B cell (primary cell): ENCODE results near the gene MND1. TPM values are rescaled to one million over a fixed set of nuclear protein-coding genes. Genes with fewer than 3 reads are reported as not detected.

Source experiments
- ATAC-seq: fragments of 200-7000 bp; cut with Tn5 transposase; one replicate; pipeline ENCODE4 v1.10.0; 2021; ENCODE audit warnings: low read depth, mild to moderate bottlenecking, moderate number of reproducible peaks, moderate library complexity
- CTCF ChIA-PET: fragments of 350-600 bp; sonication (Branson Sonifier 250); formaldehyde crosslinking; loops from one replicate; lab custom pipeline; 2021; ENCODE audit warnings: antibody characterized with exemption, inconsistent platforms; lab: Charles Lee
- POLR2A ChIA-PET: fragments of 350-600 bp; sonication (Branson Sonifier 250); formaldehyde crosslinking; loops from one replicate; lab custom pipeline; 2021; ENCODE audit warnings: antibody characterized with exemption; lab: Charles Lee
- DNase-seq: peaks from one replicate; pipeline ENCODE4 v3.0.0; 2013
- H2AFZ ChIP-seq: 2 replicates; pipeline ENCODE4 v1.6.1; 2012; ENCODE audit warnings: mild to moderate bottlenecking, low read depth, low read length; ENCODE audit not compliant: insufficient read depth, poor library complexity, severe bottlenecking
- H3K27ac ChIP-seq, 2 donors: 1 replicate in 1 of 2; 2 replicates in 1 of 2; pipeline ENCODE4 v1.5.1; 2012 to 2013; ENCODE audit warnings: low read length in 2 of 2, mild to moderate bottlenecking in 2 of 2, moderate library complexity in 1 of 2
- H3K27me3 ChIP-seq, 4 experiments: fragments of 200-600 bp in 1 of 4; sonication (generic) in 1 of 4; replicated peaks in 1 of 4; 1 replicate in 2 of 4; 2 replicates in 2 of 4; pipeline versions ENCODE4 v1.6.1 to v1.7.0; 2013 to 2016; ENCODE audit warnings: low read length in 3 of 4, mild to moderate bottlenecking in 2 of 4, mixed read lengths in 1 of 4, moderate library complexity in 1 of 4; ENCODE audit not compliant: insufficient read depth in 4 of 4, control insufficient read depth in 3 of 4; ENCODE audit errors: control extremely low read depth in 1 of 4
- H3K36me3 ChIP-seq, 2 experiments: replicated peaks in 1 of 2; 1 replicate in 1 of 2; 2 replicates in 1 of 2; pipeline versions ENCODE4 v1.6.1 to v1.7.1; 2013; ENCODE audit warnings: low read length in 1 of 2; ENCODE audit not compliant: insufficient read depth in 2 of 2, control insufficient read depth in 1 of 2; ENCODE audit errors: control extremely low read depth in 1 of 2, extremely low read depth in 1 of 2
- H3K4me1 ChIP-seq, 2 donors: fragments of 200-600 bp in 1 of 2; sonication (generic) in 1 of 2; 1 replicate in 1 of 2; 2 replicates in 1 of 2; pipeline versions ENCODE4 v1.5.1 to v1.6.1; 2013 to 2017; ENCODE audit warnings: low read length in 2 of 2; ENCODE audit not compliant: control insufficient read depth in 2 of 2, insufficient read depth in 2 of 2
- H3K4me2 ChIP-seq: replicated peaks from 2 replicates; pipeline ENCODE3; 2012; ENCODE audit warnings: mild to moderate bottlenecking, low read depth, low read length; ENCODE audit not compliant: poor library complexity, severe bottlenecking
- H3K4me3 ChIP-seq, 5 experiments: fragments of 200-600 bp in 1 of 5; sonication (generic) in 1 of 5; 1 replicate in 3 of 5; 2 replicates in 2 of 5; pipeline versions ENCODE4 v1.5.1 to v1.7.0; 2011 to 2016; ENCODE audit warnings: low read length in 4 of 5, mild to moderate bottlenecking in 4 of 5, low read depth in 2 of 5, control low read depth in 1 of 5, moderate library complexity in 1 of 5; ENCODE audit not compliant: insufficient read depth in 1 of 5; ENCODE audit errors: control extremely low read depth in 1 of 5, extremely low read depth in 1 of 5
- H3K79me2 ChIP-seq: fragments of 200-600 bp; sonication (generic); one replicate; pipeline ENCODE4 v1.6.0; 2016; ENCODE audit warnings: low read length; ENCODE audit not compliant: control insufficient read depth, insufficient read depth
- H3K9ac ChIP-seq: fragments of 200-600 bp; sonication (generic); 2 replicates; pipeline ENCODE4 v1.6.1; 2017; ENCODE audit warnings: mild to moderate bottlenecking, low read length, moderate library complexity
- H3K9me3 ChIP-seq, 3 donors: one replicate each; pipeline versions ENCODE4 v1.6.1 to v1.7.1; 2013; ENCODE audit warnings: low read length in 2 of 3; ENCODE audit not compliant: control insufficient read depth in 2 of 3, insufficient read depth in 1 of 3; ENCODE audit errors: control extremely low read depth in 1 of 3
- H4K20me1 ChIP-seq: 2 replicates; pipeline ENCODE4 v1.6.0; 2012; ENCODE audit warnings: mild to moderate bottlenecking, low read length; ENCODE audit not compliant: insufficient read depth, control insufficient read depth, poor library complexity, severe bottlenecking
- H3K27ac Mint-ChIP-seq: one replicate; pipeline ENCODE4 v1.8.0; 2021; ENCODE audit warnings: mixed read lengths
- H3K27me3 Mint-ChIP-seq: one replicate; pipeline ENCODE4 v1.8.0; 2021; ENCODE audit warnings: mixed read lengths
- H3K4me1 Mint-ChIP-seq: one replicate; pipeline ENCODE4 v1.8.0; 2021; ENCODE audit warnings: mixed read lengths
- H3K4me3 Mint-ChIP-seq: one replicate; pipeline ENCODE4 v1.8.0; 2021; ENCODE audit warnings: mixed read lengths
- H3K9me3 Mint-ChIP-seq: one replicate; pipeline ENCODE4 v1.8.0; 2022; ENCODE audit warnings: mixed read lengths; ENCODE audit not compliant: insufficient read depth
- CTCF ChIP-seq: fragments of 200-600 bp; IDR thresholded peaks from one replicate; pipeline ENCODE4 v1.8.0; 2022; ENCODE audit warnings: antibody characterized with exemption, mild to moderate bottlenecking
- EZH2 ChIP-seq: IDR thresholded peaks from 2 replicates; pipeline ENCODE4 v1.6.1; 2012; ENCODE audit warnings: borderline replicate concordance, low read depth, mild to moderate bottlenecking, moderate library complexity, low read length; ENCODE audit not compliant: insufficient read depth, poor library complexity, severe bottlenecking
- WGBS: methylation state at CpG from one replicate; pipeline ENCODE4 v1.1.5; 2013; ENCODE audit warnings: missing lambda C conversion rate; ENCODE audit not compliant: insufficient coverage; 5-methylcytosine and 5-hydroxymethylcytosine counted together
- intact Hi-C: fragments of 100-400 bp; cut with micrococcal nuclease; formaldehyde crosslinking; loops from one replicate; pipeline ENCODE4 v1.10.0; 2022
- polyA plus RNA-seq: library from polyadenylated mRNA; depleted of rRNA; stranded (reverse); fragments of >200 nt; gene quantifications from 2 replicates; pipeline ENCODE4 v1.2.3, GENCODE V29; 2012
- total RNA-seq, 2 donors: library from RNA; stranded (reverse); fragments of 120-200 nt in 1 of 2; gene quantifications; 1 replicate in 1 of 2; 2 replicates in 1 of 2; pipeline versions ENCODE4 v1.2.3 to v1.2.4, GENCODE V29; 2013 to 2022

MND1 gene
- total and polyA plus RNA-seq, 2 donors (not counting 1 experiment from before 2014, with no cell fraction given) = not detected

GRCh38 chr4:153438916-153439756, 94.6 kb downstream of the MND1 start:
- 80% methylated on average over 1 of the region's 13 CpGs for WGBS
- peak; percentile 79 for DNase-seq
- H3K27me3 Mint-ChIP-seq = no peaks in the 10 kb centered on the region
- H3K27ac Mint-ChIP-seq = peak overlapping the region; percentile 74
- Histone ChIP-seq H3K27me3 (no peaks in the 10 kb centered on the region), H3K4me2 (peak overlapping the region; percentile 83), H3K27ac (peak overlapping the region; percentile 93 to 97), H4K20me1 (no peaks in the 10 kb centered on the region), H3K4me3 (peak overlapping the region; percentile 44 to 81 (median 59)), H3K4me1 (peaks cover 50 to 60% of the 10 kb centered on the region in 2 donors), H2AFZ (peak overlapping the region; percentile 66), H3K79me2 (peaks cover 32% of the 10 kb centered on the region), H3K36me3 (no peaks in the 10 kb centered on the region), H3K9ac (peak overlapping the region; percentile 77), H3K9me3 (peaks cover 0 to 6% (median 0%) of the 10 kb centered on the region in 3 donors)
- CTCF ChIA-PET = interaction anchor here (0.6 to 3.2 kb wide), 6 partner anchors 9 to 239 kb away, joined by 3 to 15 read pairs (median 6); partner anchors contain the start of gene TMEM131L
- peak; percentile 68 for ATAC-seq
- intact Hi-C loops = loop anchor here (1.0 kb wide), 2 partner anchors 28 to 94 kb away; no protein-coding TSS in a partner anchor
- TF ChIP-seq CTCF (no peak), EZH2 (no peak)
- H3K9me3 Mint-ChIP-seq = no peaks in the 10 kb centered on the region
- peaks cover 59% of the 10 kb centered on the region for H3K4me1 Mint-ChIP-seq
- H3K4me3 Mint-ChIP-seq = peak overlapping the region; percentile 75
- POLR2A ChIA-PET = interaction anchor here (0.5 to 2.4 kb wide), 5 partner anchors 11 to 88 kb away, joined by 3 to 9 read pairs (median 7); no protein-coding TSS in a partner anchor
